Adrenal gland (tissue), 5 donors: Measurements from ENCODE around the gene DCBLD1.

Experiments used
- CTCF ChIP-seq, 6 experiments: fragments of 450-650 bp in 4 of 6; fragments of 200-600 bp in 2 of 6; sonication (generic) in 1 of 6; IDR thresholded peaks; 1 replicate in 5 of 6; 2 replicates in 1 of 6; pipeline versions ENCODE4 v1.5.1 to v1.8.0; 2016 to 2021; ENCODE audit warnings: antibody characterized with exemption in 6 of 6, mild to moderate bottlenecking in 2 of 6, moderate library complexity in 1 of 6
- POLR2A ChIP-seq, 2 donors: fragments of 450-650 bp; IDR thresholded peaks; one replicate each; pipeline ENCODE4 v1.6.1; 2017; ENCODE audit warnings: antibody characterized with exemption in 2 of 2, mild to moderate bottlenecking in 2 of 2, moderate library complexity in 1 of 2
- donor health status: DM: no; HTN: no; CAD: no.

- no peak for TF ChIP-seq CTCF (IDR thresholded peaks at IDR 0.05)
- TF ChIP-seq POLR2A (IDR thresholded peaks at IDR 0.05): no peak
Observed at GRCh38 chr6:117441824-117442264, 40.6 kb upstream of the DCBLD1 start.
